ENCODE data around the gene CAPN10.
A peak's percentile ranks its signal among the peaks of the same experiment; 100 is the strongest.

The CAPN10 gene

DNA sequence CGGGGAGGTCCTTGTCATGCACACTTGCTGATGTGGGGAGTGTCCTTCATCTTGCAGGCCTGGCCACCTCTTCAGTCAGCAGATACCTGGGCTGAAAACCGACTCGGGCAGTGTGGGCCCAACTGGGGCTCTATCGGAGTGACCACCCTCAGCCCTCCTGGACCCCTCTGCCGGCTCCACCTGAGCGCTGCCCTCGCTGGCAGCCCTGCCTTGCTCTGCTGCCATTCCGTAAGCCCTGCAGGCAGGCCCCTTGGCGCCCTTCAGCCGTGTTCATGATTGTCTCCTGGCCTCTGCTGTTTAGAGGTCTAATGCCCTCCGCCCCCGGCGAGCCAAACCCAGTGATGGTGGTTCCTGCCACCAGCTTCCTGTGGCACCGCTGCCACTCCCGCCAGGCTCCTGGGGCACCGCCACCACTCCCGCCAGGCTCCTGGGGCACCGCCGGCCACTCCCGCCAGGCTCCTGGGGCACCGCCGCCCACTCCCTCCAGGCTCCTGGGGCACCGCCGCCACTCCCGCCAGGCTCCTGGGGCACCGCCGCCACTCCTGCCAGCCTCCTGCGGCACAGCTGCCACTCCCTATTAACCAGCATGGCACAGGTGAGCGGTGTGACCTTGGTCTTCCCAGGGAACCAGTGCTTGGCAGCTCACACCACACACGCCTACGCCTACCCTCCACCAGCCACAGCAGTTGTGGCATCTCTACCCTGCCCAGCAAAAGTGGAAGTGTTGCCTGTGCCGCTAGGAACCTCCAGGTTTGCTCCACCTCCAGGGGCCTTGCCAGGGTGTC lies 15.9 kb downstream of the CAPN10 start:
- Histone ChIP-seq H3K4me3 (ENCODE audit: low read depth, low read length) (no peak overlapping the region), H3K79me2 (no peaks in the 10 kb centered on the region), H3K9ac (no peak overlapping the region), H3K9me3 (ENCODE audit: control insufficient read depth, low read length) (no peaks in the 10 kb centered on the region), H3K36me3 (ENCODE audit: control insufficient read depth, insufficient read depth, low read length) (no peaks in the 10 kb centered on the region), H3K27me3 (ENCODE audit: control insufficient read depth, insufficient read depth, low read length) (no peaks in the 10 kb centered on the region), H3K27ac (no peak overlapping the region), H3K4me1 (peaks cover 9% of the 10 kb centered on the region), H3K4me2 (ENCODE audit: low read length) (no peak overlapping the region), H2AFZ (no peak overlapping the region)
- TF ChIP-seq, protein P1, sequence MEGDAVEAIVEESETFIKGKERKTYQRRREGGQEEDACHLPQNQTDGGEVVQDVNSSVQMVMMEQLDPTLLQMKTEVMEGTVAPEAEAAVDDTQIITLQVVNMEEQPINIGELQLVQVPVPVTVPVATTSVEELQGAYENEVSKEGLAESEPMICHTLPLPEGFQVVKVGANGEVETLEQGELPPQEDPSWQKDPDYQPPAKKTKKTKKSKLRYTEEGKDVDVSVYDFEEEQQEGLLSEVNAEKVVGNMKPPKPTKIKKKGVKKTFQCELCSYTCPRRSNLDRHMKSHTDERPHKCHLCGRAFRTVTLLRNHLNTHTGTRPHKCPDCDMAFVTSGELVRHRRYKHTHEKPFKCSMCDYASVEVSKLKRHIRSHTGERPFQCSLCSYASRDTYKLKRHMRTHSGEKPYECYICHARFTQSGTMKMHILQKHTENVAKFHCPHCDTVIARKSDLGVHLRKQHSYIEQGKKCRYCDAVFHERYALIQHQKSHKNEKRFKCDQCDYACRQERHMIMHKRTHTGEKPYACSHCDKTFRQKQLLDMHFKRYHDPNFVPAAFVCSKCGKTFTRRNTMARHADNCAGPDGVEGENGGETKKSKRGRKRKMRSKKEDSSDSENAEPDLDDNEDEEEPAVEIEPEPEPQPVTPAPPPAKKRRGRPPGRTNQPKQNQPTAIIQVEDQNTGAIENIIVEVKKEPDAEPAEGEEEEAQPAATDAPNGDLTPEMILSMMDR (IDR thresholded peaks at IDR 0.05) = no peak

DNA sequence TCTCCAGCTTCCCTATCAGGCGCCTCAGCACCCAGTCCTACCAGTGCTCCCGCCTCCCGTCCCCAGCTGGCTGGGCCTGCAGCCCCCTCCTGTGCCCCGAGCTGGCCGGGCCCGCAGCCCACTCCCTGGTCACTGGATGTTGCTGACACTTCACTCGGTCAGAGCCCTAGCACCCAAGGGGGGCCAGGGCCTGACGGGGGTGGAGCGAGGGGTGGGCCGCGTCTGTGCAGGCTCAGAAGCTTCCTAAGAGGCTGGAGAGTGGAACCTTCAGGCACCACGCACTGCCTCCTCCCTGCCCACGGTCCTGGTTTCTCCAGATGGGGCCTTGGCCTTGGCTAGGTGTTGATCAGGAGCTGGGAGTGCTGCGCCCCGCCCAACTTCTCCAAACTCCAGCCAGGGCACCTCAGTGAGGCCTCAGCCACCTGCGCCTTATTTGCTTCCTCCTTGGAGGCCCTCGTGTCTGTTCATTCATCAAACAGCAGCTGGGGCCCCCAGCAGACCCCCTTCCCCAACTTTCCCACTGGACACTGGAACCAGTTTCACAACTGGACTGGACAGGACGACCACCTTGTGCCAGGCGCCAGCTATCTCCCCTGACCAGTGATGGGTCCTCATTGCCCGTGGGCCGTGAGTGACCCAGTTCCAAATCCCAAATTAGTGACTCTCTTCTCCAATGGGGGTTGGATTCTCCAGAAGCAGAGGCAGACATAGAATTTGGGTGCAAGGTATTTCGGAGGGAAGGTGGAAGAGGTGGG lies 16.7 kb downstream of the CAPN10 start:
- Histone ChIP-seq H3K4me3 (ENCODE audit: low read depth, low read length) (no peak overlapping the region), H3K79me2 (no peaks in the 10 kb centered on the region), H3K4me2 (ENCODE audit: low read length) (no peak overlapping the region), H3K9me3 (ENCODE audit: control insufficient read depth, low read length) (no peaks in the 10 kb centered on the region), H3K36me3 (ENCODE audit: control insufficient read depth, insufficient read depth, low read length) (no peaks in the 10 kb centered on the region), H3K4me1 (peaks cover 9% of the 10 kb centered on the region), H3K27ac (no peak overlapping the region), H3K9ac (no peak overlapping the region), H3K27me3 (ENCODE audit: control insufficient read depth, insufficient read depth, low read length) (no peaks in the 10 kb centered on the region), H2AFZ (no peak overlapping the region)
- TF ChIP-seq, protein P1 (IDR thresholded peaks at IDR 0.05) = no peak

DNA sequence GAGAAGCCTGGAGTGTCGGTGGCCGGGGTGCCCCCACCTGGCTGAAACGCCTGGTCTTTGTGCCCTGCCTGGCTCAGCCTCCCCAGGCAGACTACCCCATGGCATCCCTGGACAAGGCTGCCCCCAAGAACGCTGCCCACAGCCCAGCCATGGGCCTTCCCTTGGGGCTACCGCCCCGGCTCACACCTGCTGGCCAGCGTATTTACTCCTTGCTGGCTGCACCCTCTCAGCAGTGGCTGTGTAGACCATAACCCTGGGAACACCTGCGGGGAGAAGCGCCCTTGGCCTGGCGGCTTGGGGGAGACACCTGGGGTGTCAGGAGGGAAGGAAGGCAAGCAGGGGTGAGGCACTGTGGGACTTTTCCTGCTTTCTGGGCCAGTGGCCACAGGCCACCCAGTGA lies 17.3 kb downstream of the CAPN10 start:
- H3K36me3 ChIP-seq (ENCODE audit: control insufficient read depth, insufficient read depth, low read length) = no peaks in the 10 kb centered on the region
- no peaks in the 10 kb centered on the region for H3K79me2 ChIP-seq
- H3K9ac ChIP-seq = no peak overlapping the region
- H3K27ac ChIP-seq = no peak overlapping the region
- H3K4me2 ChIP-seq (ENCODE audit: low read length) = no peak overlapping the region
- no peak overlapping the region for H3K4me3 ChIP-seq (ENCODE audit: low read depth, low read length)
- H3K27me3 ChIP-seq (ENCODE audit: control insufficient read depth, insufficient read depth, low read length) = no peaks in the 10 kb centered on the region
- H3K4me1 ChIP-seq = peaks cover 9% of the 10 kb centered on the region
- TF ChIP-seq, protein P1 (IDR thresholded peaks at IDR 0.05) = no peak
- H2AFZ ChIP-seq = peak overlapping the region; percentile 69
- no peaks in the 10 kb centered on the region for H3K9me3 ChIP-seq (ENCODE audit: control insufficient read depth, low read length)

DNA sequence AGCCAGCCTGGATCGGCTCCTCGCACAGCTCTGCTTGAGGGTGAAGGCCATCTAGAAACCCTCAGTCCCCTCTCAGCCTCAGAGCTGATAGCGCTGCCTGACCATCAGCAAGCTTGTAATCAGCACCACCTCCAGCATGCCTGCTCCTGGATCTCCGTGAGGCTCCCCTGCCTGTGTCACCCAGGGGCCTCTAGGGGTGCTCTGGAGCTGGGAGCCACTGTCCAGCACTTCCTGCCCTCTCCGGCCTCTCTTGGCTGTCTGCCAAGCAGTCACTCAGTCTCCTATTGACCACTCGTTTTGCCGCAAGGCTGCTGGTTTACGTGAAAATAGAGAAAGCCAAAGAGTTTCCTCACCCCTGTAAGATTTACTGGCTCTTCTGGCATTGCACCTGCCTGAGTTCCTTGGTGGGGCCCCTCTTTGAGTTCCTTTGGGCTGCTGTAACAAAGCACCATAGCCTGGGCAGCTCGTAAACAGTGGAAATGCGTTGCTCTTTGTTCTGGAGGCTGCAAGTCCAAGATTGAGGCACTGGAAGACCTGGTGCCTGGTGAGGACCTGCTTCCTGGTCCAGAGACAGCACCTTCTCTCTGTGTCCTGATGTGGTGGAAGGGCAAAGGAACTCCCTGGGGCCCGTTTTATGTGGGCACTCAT lies 17.9 kb downstream of the CAPN10 start:
- Histone ChIP-seq H3K9me3 (ENCODE audit: control insufficient read depth, low read length) (no peaks in the 10 kb centered on the region), H2AFZ (peak overlapping the region; percentile 69), H3K4me3 (ENCODE audit: low read depth, low read length) (no peak overlapping the region), H3K9ac (no peak overlapping the region), H3K27me3 (ENCODE audit: control insufficient read depth, insufficient read depth, low read length) (no peaks in the 10 kb centered on the region), H3K27ac (no peak overlapping the region), H3K4me2 (ENCODE audit: low read length) (peak overlapping the region; percentile 51), H3K36me3 (ENCODE audit: control insufficient read depth, insufficient read depth, low read length) (no peaks in the 10 kb centered on the region), H3K79me2 (no peaks in the 10 kb centered on the region), H3K4me1 (peaks cover 9% of the 10 kb centered on the region)
- TF ChIP-seq, protein P1 (IDR thresholded peaks at IDR 0.05) = peak; percentile 91
